Stomach (tissue), 4 donors: ENCODE data around the gene LRMDA.

Experiments
- CTCF ChIP-seq, 7 experiments: fragments of 450-650 bp in 4 of 7; fragments of 200-600 bp in 3 of 7; sonication (generic) in 3 of 7; IDR thresholded peaks; one replicate each; pipeline ENCODE4 v1.5.1; 2016 to 2019; ENCODE audit warnings: antibody characterized with exemption in 7 of 7, control low read depth in 2 of 7, mild to moderate bottlenecking in 1 of 7
- EP300 ChIP-seq: sonication (generic); formaldehyde crosslinking; IDR thresholded peaks from one replicate; pipeline ENCODE4 v1.6.1; 2017; ENCODE audit warnings: antibody characterized with exemption

GRCh38 chr10:75672111-75672671 lies 240.8 kb downstream of the LRMDA start:
- TF ChIP-seq CTCF (IDR thresholded peaks at IDR 0.05) (no peak), EP300 (no peak)
